K562 (cell line): Measurements from ENCODE around the gene PLCG2. TPM values are rescaled to one million over a fixed set of nuclear protein-coding genes. Genes with fewer than 3 reads are reported as not detected.
A peak's percentile ranks its signal among the peaks of the same experiment; 100 is the strongest.

Experiments
- ATAC-seq: fragments of 200-7000 bp; cut with Tn5 transposase; 3 replicates; pipeline ENCODE4 v1.9.1; 2020; ENCODE audit warnings: moderate library complexity
- Bru-seq: library from RNA; stranded (reverse); fragments of 400-500 nt; gene quantifications from one replicate; lab custom pipeline; 2021; lab: Mats Ljungman, UMichigan
- BruChase-seq, 2 experiments: library from RNA; stranded (reverse); fragments of 400-500 nt; gene quantifications; one replicate each; lab custom pipeline; 2021; lab: Mats Ljungman, UMichigan
- BruUV-seq: library from RNA; stranded (reverse); fragments of 400-500 nt; replicated peaks from 2 replicates; lab custom pipeline; 2021; lab: Mats Ljungman, UMichigan
- CTCF ChIA-PET: fragments of 300-600 bp; formaldehyde crosslinking; extraction: SDS; loops from one replicate; lab custom pipeline; 2021; ENCODE audit warnings: low intra/inter-chr PET ratio; lab: Yijun Ruan, JAX
- POLR2A ChIA-PET: fragments of 300-600, 350-650 bp; sonication (Branson Sonifier 250); formaldehyde crosslinking; extraction: SDS; loops from one replicate; lab custom pipeline; 2021; ENCODE audit warnings: antibody characterized with exemption, inconsistent platforms; lab: Yijun Ruan, JAX
- DNase-seq, 4 experiments: peaks; one replicate each; pipeline versions ENCODE4 v3.0.0 to v3.0.0-alpha.2; 2011 to 2018; ENCODE audit warnings: low spot score in 3 of 4, mixed read lengths in 3 of 4; ENCODE audit errors: extremely low read depth in 1 of 4
- FAIRE-seq: peaks from 2 replicates; lab custom pipeline; 2011; peaks lifted over from hg19 to GRCh38; lab: Jason Lieb, UNC
- H2AFZ ChIP-seq: 2 replicates; pipeline ENCODE4 v1.6.0; 2011; ENCODE audit warnings: low read depth, low read length, control low read depth, inconsistent platforms
- H3K27ac ChIP-seq: fragments of 200-600 bp; 3 replicates; pipeline ENCODE4 v1.8.0; 2011; ENCODE audit warnings: low read depth, mild to moderate bottlenecking, control low read depth, inconsistent platforms, low read length, moderate library complexity, mixed read lengths; ENCODE audit errors: extremely low read depth
- H3K27me3 ChIP-seq, 2 experiments: fragments of 300-600 bp in 1 of 2; 2 replicates in 1 of 2; 3 replicates in 1 of 2; pipeline versions ENCODE4 v1.6.0 to v1.8.0; 2011; ENCODE audit warnings: inconsistent platforms in 2 of 2, low read length in 2 of 2, mild to moderate bottlenecking in 1 of 2, mixed read lengths in 1 of 2, moderate library complexity in 1 of 2; ENCODE audit not compliant: control insufficient read depth in 2 of 2, insufficient read depth in 2 of 2
- H3K36me3 ChIP-seq: fragments of 300-600 bp; 3 replicates; pipeline ENCODE4 v1.8.0; 2011; ENCODE audit warnings: mild to moderate bottlenecking, low read length, inconsistent platforms; ENCODE audit not compliant: control insufficient read depth, insufficient read depth
- H3K4me1 ChIP-seq, 2 experiments: fragments of 200-600 bp in 1 of 2; replicated peaks in 1 of 2; 2 replicates in 1 of 2; 3 replicates in 1 of 2; pipeline versions ENCODE4 v1.5.1 to v1.8.0; 2011; ENCODE audit warnings: inconsistent platforms in 2 of 2, low read length in 2 of 2, mild to moderate bottlenecking in 1 of 2, mixed read lengths in 1 of 2, moderate library complexity in 1 of 2; ENCODE audit not compliant: control insufficient read depth in 2 of 2, insufficient read depth in 2 of 2
- H3K4me2 ChIP-seq: 2 replicates; pipeline ENCODE4 v1.6.1; 2011; ENCODE audit warnings: low read length, control low read depth, inconsistent platforms, mixed read lengths; ENCODE audit not compliant: insufficient read depth
- H3K4me3 ChIP-seq: fragments of 200-600 bp; sonication (generic), shearing (Covaris generic); 2 replicates; pipeline ENCODE4 v1.5.1; 2016; ENCODE audit warnings: control low read depth, inconsistent platforms
- H3K79me2 ChIP-seq: fragments of 200-600 bp; 3 replicates; pipeline ENCODE4 v1.8.0; 2011; ENCODE audit warnings: low read length, inconsistent platforms; ENCODE audit not compliant: control insufficient read depth, insufficient read depth
- H3K9ac ChIP-seq, 2 experiments: 2 replicates each; pipeline versions ENCODE4 v1.6.0 to v1.6.1; 2011; ENCODE audit warnings: low read depth in 2 of 2, low read length in 2 of 2, control low read depth in 1 of 2, inconsistent platforms in 1 of 2, mild to moderate bottlenecking in 1 of 2, mixed read lengths in 1 of 2; ENCODE audit not compliant: insufficient read depth in 1 of 2
- H3K9me1 ChIP-seq: one replicate; pipeline ENCODE4 v1.6.0; 2011; ENCODE audit warnings: inconsistent platforms, mild to moderate bottlenecking, low read length, moderate library complexity; ENCODE audit not compliant: control insufficient read depth, insufficient read depth
- H3K9me3 ChIP-seq: replicated peaks from 2 replicates; pipeline ENCODE4 v1.5.1; 2011; ENCODE audit warnings: low read depth, low read length, inconsistent platforms; ENCODE audit not compliant: control insufficient read depth, insufficient read depth
- H4K20me1 ChIP-seq: replicated peaks from 2 replicates; pipeline ENCODE4 v1.6.1; 2011; ENCODE audit warnings: low read length, inconsistent platforms, mixed read lengths; ENCODE audit not compliant: control insufficient read depth, insufficient read depth
- CEBPG ChIP-seq, 3 experiments: fragments of 200-800 bp in 1 of 3; sonication (Bioruptor generic) in 1 of 3; sonication (generic) in 1 of 3; formaldehyde crosslinking in 1 of 3; IDR thresholded peaks in 2 of 3; conservative IDR thresholded peaks in 1 of 3; 2 replicates each; pipeline versions ENCODE4 v1.6.1 to v1.8.0; 2016 to 2022; ENCODE audit warnings: missing compliant biosample characterization in 2 of 3, missing genetic modification characterization in 2 of 3, mild to moderate bottlenecking in 1 of 3, missing genetic modification reagents in 1 of 3
- HDAC1 ChIP-seq, 2 experiments: fragments of 450-650 bp; IDR thresholded peaks; 2 replicates each; pipeline ENCODE4 v1.6.1; 2016 to 2017; ENCODE audit warnings: inconsistent platforms in 1 of 2, mild to moderate bottlenecking in 1 of 2, moderate library complexity in 1 of 2
- NONO ChIP-seq, 2 experiments: fragments of 200-400 bp in 1 of 2; fragments of 450-650 bp in 1 of 2; formaldehyde crosslinking in 1 of 2; IDR thresholded peaks; 2 replicates each; pipeline ENCODE4 v1.6.1; 2017; ENCODE audit warnings: low read depth in 2 of 2, mild to moderate bottlenecking in 2 of 2, moderate library complexity in 2 of 2, low read length in 1 of 2
- WGBS: fragments of 100-300 bp; shearing (Covaris generic); methylation state at CpG from one replicate; pipeline ENCODE4 v1.1.6; 2016; ENCODE audit warnings: low coverage, mixed read lengths; ENCODE audit not compliant: insufficient coverage; ENCODE audit errors: missing lambda C conversion rate; 5-methylcytosine and 5-hydroxymethylcytosine counted together
- in situ Hi-C: fragments of 300-500 bp; cut with MboI; formaldehyde crosslinking; loops from 4 replicates; pipeline ENCODE4 v1.15.0; 2018; ENCODE audit warnings: inconsistent platforms, mixed read lengths
- intact Hi-C: fragments of 100-400 bp; cut with micrococcal nuclease; formaldehyde crosslinking; loops from 2 replicates; pipeline ENCODE4 v1.14.2; 2022
- long read RNA-seq, 3 experiments: library from polyadenylated mRNA in 2 of 3; library from RNA in 1 of 3; unstranded in 2 of 3; stranded (forward) in 1 of 3; transcript quantifications; one replicate each; pipeline ENCODE4 v2.0.0, GENCODE V29; 2019 to 2022
- polyA minus RNA-seq, 3 experiments: library from RNA; depleted of rRNA, polyadenylated mRNA; stranded (reverse); fragments of >200 nt; gene quantifications; 2 replicates each; pipeline ENCODE4 v1.2.3, GENCODE V29; 2011
- polyA plus RNA-seq, 8 experiments: library from polyadenylated mRNA; depleted of rRNA in 4 of 8; stranded (reverse) in 5 of 8; unstranded in 3 of 8; fragments of >200 nt; fragmentation: Nextera tagmentation in 2 of 8; fragmentation: Illumina TruSeq in 1 of 8; extraction: Ambion mirVana in 2 of 8; extraction: Trizol in 1 of 8; gene quantifications; 2 replicates each; pipeline versions ENCODE4 v1.2.1 to v1.2.3, GENCODE V29; 2011 to 2014; ENCODE audit warnings: inconsistent platforms in 1 of 8, missing spikeins in 1 of 8
- total RNA-seq, 7 experiments: library from RNA; depleted of rRNA in 6 of 7; stranded (reverse); fragments of >200 nt in 6 of 7; fragmentation: Illumina TruSeq in 2 of 7; extraction: Trizol in 2 of 7; gene quantifications; 2 replicates each; pipeline versions ENCODE4 v1.2.1 to v1.2.3, GENCODE V29; 2011 to 2021; ENCODE audit warnings: low replicate concordance in 1 of 7
- TF ChIP-seq, protein P1 (sequence below): fragments of 200-800 bp; sonication (Bioruptor generic); IDR thresholded peaks from 2 replicates; pipeline ENCODE4 v1.6.1; 2017; ENCODE audit warnings: missing genetic modification characterization, missing compliant biosample characterization
- TF ChIP-seq, protein P2 (sequence below): fragments of 450-650 bp; IDR thresholded peaks from 2 replicates; pipeline ENCODE4 v1.6.1; 2014; ENCODE audit warnings: low read depth, mild to moderate bottlenecking, moderate library complexity, borderline replicate concordance

Gene PLCG2
- total RNA-seq (2011; cell fraction: chromatin; rRNA removed; ENCODE audit: low replicate concordance) = 18.9 and 24.9 TPM in 2 replicates
- 10.9 and 11.8 TPM in 2 replicates for total RNA-seq (2011; cell fraction: nucleolus; rRNA removed)
- 12.5 and 14.6 TPM in 2 replicates for total RNA-seq (2011; cell fraction: nucleoplasm; rRNA removed)
- total RNA-seq (2014; rRNA removed) (1.7 and 4.0 TPM in 2 replicates), total RNA-seq (2014; rRNA removed; fragmentation: Illumina TruSeq; extraction: Trizol) (2.7 and 3.3 TPM in 2 replicates), total RNA-seq (2015; rRNA removed; fragmentation: Illumina TruSeq; extraction: Trizol) (3.9 and 4.0 TPM in 2 replicates), total RNA-seq (2021) (7.1 and 8.6 TPM in 2 replicates), polyA plus RNA-seq (2011; rRNA removed) (4.2 and 7.9 TPM in 2 replicates), polyA plus RNA-seq (2014; fragmentation: Illumina TruSeq; extraction: Trizol) (2.6 and 3.1 TPM in 2 replicates), polyA plus RNA-seq (2014; fragmentation: Nextera tagmentation; extraction: Ambion mirVana) (1 to 10 TPM in 1 of 2 experiments, under 1 TPM in 1; 0.94 to 1.0 TPM), polyA plus RNA-seq (2014; rRNA removed) (1.9 TPM in 2 replicates), polyA minus RNA-seq (2011; rRNA and poly(A)+ RNA removed) (9.3 and 12.6 TPM in 2 replicates), Bru-seq, nascent RNA (percentile 47 among the genes with signal in this experiment), BruChase-seq, experiment 1, labeled RNA remaining after a 2-hour chase (percentile 44 among the genes with signal in this experiment), BruChase-seq, experiment 2, labeled RNA remaining after a 6-hour chase (percentile 42 among the genes with signal in this experiment)
- polyA plus RNA-seq (2011; cell fraction: cytosol; rRNA removed) = 3.7 and 4.9 TPM in 2 replicates
- polyA plus RNA-seq (2011; cell fraction: nucleus; rRNA removed) = 15.0 and 22.1 TPM in 2 replicates
- polyA plus RNA-seq (2012) = 3.7 and 12.8 TPM in 2 replicates
- 8.3 and 9.6 TPM in 2 replicates for polyA minus RNA-seq (2011; cell fraction: cytosol; rRNA and poly(A)+ RNA removed)
- polyA minus RNA-seq (2011; cell fraction: nucleus; rRNA and poly(A)+ RNA removed) = 11.0 and 21.5 TPM in 2 replicates
- long read RNA-seq, experiment 1, full-length matches to known transcripts = 4 of 16 reads
- long read RNA-seq, experiment 1, partial matches to known transcripts = 6 of 16 reads
- long read RNA-seq, experiment 1, other reads (novel, unspliced or antisense) = 6 of 16 reads
- long read RNA-seq, experiment 2, partial matches to known transcripts = 1 of 4 reads
- long read RNA-seq, experiment 2, other reads (novel, unspliced or antisense) = 3 of 4 reads
- long read RNA-seq, experiment 3, full-length matches to known transcripts = 1 of 1 reads
- long read RNA-seq, experiment 3, partial matches to known transcripts = 0 of 1 reads
- long read RNA-seq, experiment 3, other reads (novel, unspliced or antisense) = 0 of 1 reads

DNA sequence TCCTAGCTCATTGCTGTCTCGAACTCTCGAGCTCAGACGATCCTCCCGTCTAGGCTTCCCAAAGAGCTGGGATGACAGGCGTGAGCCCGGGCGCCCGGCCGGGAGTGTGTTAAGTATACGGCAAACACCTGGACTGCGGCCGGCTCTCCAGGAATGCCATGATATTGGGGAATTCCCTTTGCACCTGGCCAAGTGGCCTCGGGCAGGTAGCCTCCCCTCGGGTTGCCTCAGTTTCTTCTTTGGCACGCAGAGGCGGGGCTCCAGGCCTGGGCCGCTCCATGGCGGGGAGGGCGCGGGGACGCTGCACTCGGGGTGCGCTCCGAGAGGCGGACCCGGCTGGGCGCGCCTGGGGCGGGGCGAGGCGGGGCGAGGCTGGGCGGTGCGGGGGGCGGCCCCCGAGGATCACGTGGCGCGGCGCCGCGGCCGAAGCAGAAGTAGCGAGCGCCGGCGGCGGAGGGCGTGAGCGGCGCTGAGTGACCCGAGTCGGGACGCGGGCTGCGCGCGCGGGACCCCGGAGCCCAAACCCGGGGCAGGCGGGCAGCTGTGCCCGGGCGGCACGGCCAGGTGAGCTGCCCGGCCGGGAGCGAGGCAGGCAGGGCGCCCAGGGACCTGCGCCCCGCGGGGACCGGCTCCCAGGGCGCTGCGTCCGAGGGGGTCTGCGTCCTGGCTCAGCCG is at the start of gene PLCG2:
Gene PLCG2 (plus strand): TSS at position 431 of the 675 bp plus-strand sequence. CDS start 6,699 bp downstream, outside the sequence.
- POLR2A ChIA-PET = interaction anchor here (0.6 to 2.0 kb wide), 6 partner anchors 12 to 1229 kb away, joined by 3 to 8 read pairs (median 4); no protein-coding TSS in a partner anchor
- FAIRE-seq = no peak
- peaks cover 3 to 14% of the 10 kb centered on the region in 2 experiments; a peak in 4 of 5 replicates for H3K4me1 ChIP-seq
- TF ChIP-seq, protein P1, sequence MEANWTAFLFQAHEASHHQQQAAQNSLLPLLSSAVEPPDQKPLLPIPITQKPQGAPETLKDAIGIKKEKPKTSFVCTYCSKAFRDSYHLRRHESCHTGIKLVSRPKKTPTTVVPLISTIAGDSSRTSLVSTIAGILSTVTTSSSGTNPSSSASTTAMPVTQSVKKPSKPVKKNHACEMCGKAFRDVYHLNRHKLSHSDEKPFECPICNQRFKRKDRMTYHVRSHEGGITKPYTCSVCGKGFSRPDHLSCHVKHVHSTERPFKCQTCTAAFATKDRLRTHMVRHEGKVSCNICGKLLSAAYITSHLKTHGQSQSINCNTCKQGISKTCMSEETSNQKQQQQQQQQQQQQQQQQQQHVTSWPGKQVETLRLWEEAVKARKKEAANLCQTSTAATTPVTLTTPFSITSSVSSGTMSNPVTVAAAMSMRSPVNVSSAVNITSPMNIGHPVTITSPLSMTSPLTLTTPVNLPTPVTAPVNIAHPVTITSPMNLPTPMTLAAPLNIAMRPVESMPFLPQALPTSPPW (CRISPR knock-in tag) = peak; percentile 89
- TF ChIP-seq, protein P2, sequence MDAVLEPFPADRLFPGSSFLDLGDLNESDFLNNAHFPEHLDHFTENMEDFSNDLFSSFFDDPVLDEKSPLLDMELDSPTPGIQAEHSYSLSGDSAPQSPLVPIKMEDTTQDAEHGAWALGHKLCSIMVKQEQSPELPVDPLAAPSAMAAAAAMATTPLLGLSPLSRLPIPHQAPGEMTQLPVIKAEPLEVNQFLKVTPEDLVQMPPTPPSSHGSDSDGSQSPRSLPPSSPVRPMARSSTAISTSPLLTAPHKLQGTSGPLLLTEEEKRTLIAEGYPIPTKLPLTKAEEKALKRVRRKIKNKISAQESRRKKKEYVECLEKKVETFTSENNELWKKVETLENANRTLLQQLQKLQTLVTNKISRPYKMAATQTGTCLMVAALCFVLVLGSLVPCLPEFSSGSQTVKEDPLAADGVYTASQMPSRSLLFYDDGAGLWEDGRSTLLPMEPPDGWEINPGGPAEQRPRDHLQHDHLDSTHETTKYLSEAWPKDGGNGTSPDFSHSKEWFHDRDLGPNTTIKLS = peak; percentile 34; the same call in 1 of the 2 replicates
- TF ChIP-seq NONO (IDR thresholded peaks at IDR 0.05; ENCODE audit: low read depth in 2 of 2, low read length in 1 of 2) (peak in 1 of 2 experiments; percentile 71; a peak in 1 of 4 replicates), CEBPG (CRISPR knock-in tag; IDR thresholded peaks at IDR 0.05) (no peak), CEBPG (tag; conservative IDR thresholded peaks at IDR 0.05 in 1 of 2, IDR thresholded peaks at IDR 0.05 in 1 of 2) (no peak), HDAC1 (IDR thresholded peaks at IDR 0.05) (peak in 1 of 2 experiments; percentile 37; a peak in 1 of 4 replicates)

More for the DNA sequence above, at the start of gene PLCG2:
- Histone ChIP-seq H3K9me3 (0 out of 2 replicates have a peak, but pooled peaks cover 3% of the 10 kb centered on the region), H3K79me2 (no peaks in the 10 kb centered on the region), H3K27ac (no peak within 1 kb of the TSS), H2AFZ (peak within 1 kb of the TSS; percentile 92), H4K20me1 (0 out of 2 replicates have a peak, but pooled peaks cover 2% of the 10 kb centered on the region), H3K4me2 (peak within 1 kb of the TSS; percentile 72), H3K9me1 (no peaks in the 10 kb centered on the region), H3K27me3 (peaks cover 14 to 33% of the 10 kb centered on the region in 2 experiments), H3K4me3 (peak within 1 kb of the TSS; percentile 54), H3K9ac (peak within 1 kb of the TSS; percentile 47 to 89; a peak in 3 of 4 replicates), H3K36me3 (no peaks in the 10 kb centered on the region)
- CTCF ChIA-PET = no interaction called here
- no TSS peak for BruUV-seq
- DNase-seq = peak; percentile 91 to 97 (median 96)
- under 1% methylated on average over 47 of the region's 78 CpGs for WGBS
- ATAC-seq = peak; percentile 99
- intact Hi-C loops = no loop called here
- in situ Hi-C loops = no loop called here
